GM19372 (cell line): Measurements from ENCODE around the gene CFAP70.
"Not testable (repeated sequence)": the region's sequence is repeated elsewhere in the genome, so short reads cannot be mapped to it uniquely, and the experiment has no call there.

ENCODE experiments used
- ATAC-seq: cut with Tn5 transposase; IDR thresholded peaks from one replicate; pipeline ENCODE4 v1.9.1; 2021; ENCODE audit warnings: mild to moderate bottlenecking, low read depth, moderate library complexity; ENCODE audit not compliant: unreplicated experiment

The CFAP70 gene

DNA sequence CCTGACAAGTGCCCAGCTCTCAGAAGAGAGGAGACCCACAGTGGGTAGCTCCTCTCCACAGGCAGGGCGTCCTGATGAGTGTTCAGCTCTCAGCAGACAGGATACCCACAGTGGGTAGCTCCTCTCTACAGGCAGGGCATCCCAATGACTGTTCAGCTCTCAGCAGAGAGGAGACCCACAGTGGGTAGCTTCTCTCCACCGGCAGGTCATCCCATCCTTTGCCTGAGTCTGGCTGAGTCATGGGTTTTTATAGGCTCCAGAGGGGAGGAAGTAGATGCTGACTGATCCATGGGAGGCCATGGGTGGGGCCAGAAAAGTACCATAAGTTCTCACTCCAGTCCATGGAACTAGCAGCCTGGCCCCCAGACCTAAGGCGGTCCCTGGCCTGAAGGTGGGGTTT lies 18.5 kb downstream of the CFAP70 start:
- ATAC-seq, result no peak

DNA sequence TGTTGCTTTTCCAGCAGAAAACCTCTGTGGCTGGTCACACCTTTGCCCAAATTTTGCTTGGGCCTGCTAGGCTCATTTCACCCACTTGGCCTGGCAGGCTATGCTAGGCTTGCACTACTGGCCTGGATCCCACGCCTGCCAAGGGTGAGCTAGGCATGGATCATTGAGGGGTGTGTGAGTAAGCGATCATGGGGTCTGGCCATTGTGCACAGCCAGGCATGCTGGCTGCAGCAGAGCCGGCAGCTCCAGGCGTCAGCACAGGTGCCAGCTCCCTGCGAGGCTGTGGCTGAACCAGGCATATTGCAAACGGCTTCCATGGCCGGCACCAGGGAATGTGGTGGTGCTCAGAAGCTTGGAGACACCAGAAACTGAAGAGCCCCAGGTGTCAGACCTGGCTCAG lies 19.2 kb downstream of the CFAP70 start:
- no peak for ATAC-seq

DNA sequence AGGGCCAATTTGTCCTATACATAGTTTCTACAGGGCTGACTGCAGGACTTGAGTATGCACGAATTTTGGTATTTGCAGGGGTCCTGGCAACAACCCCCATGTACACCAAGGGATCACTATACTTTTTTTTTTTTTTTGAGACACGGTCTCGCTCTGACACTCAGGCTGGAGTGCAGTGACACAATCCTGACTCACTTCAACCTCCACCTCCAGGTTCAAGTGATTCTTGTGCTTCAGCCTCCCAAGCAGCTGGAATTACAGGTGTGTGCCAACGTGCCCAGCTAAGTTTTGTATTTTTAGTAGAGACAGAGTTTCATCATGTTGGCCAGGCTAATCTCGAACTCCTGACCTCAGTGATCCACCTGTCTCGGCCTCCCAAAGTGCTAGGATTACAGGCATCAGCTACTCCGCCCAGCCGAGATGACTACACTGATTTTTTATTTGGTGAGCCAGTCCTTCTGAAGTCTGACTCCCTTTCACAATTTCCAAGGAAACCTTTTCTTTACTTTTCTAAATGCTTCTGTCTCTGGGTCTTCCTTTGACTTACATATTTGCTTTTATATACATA lies 19.8 kb downstream of the CFAP70 start:
- ATAC-seq, result no peak

DNA sequence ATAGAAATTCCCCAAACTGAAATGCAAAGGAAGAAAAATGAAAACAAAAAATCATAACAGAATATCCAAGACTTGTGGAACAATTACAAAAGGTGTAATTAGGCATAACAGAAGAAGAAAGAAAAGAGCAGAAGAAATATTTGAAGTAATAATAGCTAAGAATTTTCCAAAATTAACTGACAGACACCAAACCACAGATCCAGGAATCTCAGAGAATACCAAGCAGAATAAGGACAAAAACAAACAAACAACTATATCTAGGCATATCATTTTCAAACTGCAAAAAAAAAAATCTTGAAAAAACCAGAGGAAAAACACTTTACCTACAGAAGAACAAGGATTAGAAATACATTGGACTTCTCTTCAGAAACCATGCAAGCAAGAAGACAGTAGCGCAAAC lies 25.5 kb downstream of the CFAP70 start:
- no peak for ATAC-seq

DNA sequence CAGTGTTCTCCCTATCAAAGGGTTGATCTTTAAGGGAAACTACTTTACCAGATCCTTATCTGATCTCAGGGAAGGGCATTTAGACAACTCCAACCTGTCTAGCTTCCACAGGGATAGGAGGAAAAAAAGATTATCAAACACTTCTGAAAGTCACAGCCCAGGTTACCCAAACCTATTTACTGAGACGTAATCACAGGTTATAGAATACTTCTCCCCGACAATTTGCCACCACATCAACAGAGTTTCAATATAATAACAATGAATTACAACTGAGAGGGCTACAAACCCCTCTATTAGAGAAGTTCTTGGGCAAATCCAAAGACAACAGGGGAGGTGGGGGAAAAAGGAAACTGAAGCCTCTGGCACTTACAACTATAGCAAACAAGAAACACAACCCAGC lies 26.3 kb downstream of the CFAP70 start:
- no peak for ATAC-seq

DNA sequence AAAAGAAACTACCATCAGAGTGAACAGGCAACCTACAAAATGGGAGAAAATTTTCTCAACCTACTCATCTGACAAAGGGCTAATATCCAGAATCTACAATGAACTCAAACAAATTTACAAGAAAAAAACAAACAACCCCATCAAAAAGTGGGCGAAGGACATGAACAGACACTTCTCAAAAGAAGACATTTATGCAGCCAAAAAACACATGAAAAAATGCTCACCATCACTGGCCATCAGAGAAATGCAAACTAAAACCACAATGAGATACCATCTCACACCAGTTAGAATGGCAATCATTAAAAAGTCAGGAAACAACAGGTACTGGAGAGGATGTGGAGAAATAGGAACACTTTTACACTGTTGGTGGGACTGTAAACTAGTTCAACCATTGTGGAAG lies 30.1 kb downstream of the CFAP70 start:
- not testable (repeated sequence) for ATAC-seq

DNA sequence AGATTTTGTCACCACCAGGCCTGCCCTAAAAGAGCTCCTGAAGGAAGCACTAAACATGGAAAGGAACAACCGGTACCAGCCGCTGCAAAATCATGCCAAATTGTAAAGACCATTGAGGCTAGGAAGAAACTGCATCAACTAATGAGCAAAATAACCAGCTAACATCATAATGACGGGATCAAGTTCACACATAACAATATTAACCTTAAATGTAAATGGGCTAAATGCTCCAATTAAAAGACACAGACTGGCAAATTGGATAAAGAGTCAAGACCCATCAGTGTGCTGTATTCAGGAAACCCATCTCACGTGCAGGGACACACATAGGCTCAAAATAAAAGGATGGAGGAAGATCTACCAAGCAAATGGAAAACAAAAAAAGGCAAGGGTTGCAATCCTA lies 33.4 kb downstream of the CFAP70 start:
- ATAC-seq, result not testable (repeated sequence)

DNA sequence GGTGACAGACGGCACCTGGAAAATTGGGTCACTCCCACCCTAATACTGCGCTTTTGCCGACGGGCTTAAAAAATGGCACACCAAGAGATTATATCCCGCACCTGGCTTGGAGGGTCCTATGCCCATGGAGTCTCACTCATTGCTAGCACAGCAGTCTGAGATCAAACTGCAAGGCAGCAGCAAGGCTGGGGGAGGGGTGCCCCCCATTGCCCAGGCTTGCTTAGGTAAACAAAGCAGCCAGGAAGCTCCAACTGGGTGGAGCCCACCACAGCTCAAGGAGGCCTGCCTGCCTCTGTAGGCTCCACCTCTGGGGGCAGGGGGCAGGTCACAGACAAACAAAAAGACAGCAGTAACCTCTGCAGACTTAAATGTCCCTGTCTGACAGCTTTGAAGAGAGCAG lies 35.1 kb downstream of the CFAP70 start:
- ATAC-seq, result not testable (repeated sequence)

DNA sequence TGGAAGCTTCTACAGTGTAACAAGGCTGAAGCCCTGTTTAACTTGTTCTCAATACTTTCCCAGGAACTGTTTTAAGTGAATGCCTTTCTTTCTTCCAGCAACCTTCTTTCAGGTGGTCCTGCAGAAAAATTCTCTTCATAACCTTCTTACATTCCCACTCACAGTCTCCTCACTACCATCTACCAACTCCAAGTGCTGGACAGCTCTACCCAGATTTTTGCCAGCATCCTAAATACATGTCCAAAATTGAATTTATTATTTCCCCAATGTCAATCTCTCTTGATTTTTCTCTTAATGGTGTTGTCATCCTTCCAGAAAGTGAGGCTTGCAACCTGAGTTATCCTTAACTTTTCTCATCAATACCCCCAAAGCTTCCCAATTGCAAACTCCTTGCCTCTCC lies 48.2 kb downstream of the CFAP70 start:
- no peak for ATAC-seq

DNA sequence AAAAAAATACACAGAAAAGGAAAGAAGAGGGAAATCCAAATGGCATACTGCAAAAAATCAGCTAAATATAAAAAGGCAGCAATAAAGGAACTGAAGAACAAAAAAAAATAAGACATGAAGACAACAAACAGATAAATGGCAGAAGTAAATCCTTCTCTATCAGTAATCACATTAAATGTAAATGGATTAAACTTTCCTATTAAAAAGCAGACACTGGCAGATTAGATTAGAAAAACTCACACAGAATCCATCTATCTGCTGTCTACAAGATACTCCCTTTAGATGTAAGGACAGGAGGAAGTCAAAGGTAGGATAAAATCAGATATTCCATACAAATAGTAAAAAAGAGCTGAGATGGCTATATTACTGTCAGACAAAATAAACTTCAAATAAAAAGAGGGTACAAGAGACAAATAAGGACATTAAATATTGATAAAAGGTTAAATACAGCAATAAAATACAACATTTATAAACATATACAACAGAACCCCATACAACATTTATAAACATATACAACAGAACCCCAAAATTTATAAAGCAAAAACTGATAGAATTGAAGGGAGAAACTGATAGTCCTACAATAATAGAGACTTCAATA lies 51.4 kb downstream of the CFAP70 start:
- ATAC-seq, result no peak

DNA sequence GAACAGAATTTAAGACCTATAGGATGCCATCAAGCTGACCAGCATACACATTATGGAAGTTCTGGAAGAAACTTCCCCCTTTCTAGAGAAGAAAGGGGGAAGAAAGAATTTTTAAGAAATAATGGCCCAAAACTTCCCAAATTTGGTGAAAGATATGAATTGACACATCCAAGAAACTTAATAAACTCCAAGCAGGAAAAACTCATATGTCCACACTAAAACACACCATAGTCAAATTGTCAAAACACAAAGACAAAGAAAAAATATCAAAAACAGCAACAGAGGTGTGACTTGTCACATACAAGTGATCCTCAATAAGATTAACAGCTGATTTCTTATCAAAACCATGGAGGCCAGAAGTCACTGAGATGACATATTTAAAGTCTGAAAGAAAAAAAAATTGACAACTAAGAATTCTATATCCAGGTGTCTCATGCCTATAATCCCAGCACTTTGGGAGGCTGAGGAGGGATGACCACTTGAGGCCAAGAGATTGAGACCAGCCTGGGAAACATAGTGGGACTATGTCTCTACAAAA lies 52.4 kb downstream of the CFAP70 start:
- no peak for ATAC-seq

DNA sequence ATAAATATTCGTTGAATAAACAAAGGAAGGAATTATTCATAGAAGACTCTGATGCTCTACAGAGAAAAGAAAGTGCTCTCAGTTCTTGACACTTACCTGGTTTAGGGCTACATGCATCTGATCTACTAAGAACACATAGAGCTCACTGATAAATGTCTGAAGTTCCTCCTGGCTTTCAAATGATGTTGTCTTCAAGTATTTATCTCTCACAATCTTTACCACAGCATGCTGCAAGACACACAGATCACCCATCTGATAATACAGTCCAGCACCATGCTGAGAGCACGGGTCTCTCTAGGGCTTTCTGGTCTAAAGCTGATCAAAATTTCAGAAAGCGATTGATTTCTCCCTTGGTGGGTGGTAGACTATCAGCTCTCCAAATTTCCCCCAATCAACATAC lies 61.7 kb downstream of the CFAP70 start:
- ATAC-seq, result no peak

DNA sequence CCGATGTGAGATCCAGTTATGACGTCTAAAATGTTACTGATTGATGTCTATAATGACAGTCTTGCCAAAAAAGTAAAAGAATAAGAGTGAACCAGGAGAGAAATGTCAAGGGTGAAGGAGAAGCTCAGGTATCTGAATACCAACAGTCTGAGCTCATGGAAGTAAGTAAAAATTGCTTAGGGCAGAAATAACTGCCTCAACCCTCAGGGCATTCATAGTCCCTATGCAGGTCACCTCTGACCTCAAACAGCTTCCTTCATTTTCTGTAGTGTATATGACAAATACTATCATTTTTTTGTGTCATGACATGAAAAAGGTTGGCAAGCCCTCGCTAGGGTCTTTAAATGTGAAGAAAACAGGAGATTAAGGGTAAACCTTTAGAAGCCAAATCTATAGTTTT lies 65.2 kb downstream of the CFAP70 start:
- no peak for ATAC-seq

DNA sequence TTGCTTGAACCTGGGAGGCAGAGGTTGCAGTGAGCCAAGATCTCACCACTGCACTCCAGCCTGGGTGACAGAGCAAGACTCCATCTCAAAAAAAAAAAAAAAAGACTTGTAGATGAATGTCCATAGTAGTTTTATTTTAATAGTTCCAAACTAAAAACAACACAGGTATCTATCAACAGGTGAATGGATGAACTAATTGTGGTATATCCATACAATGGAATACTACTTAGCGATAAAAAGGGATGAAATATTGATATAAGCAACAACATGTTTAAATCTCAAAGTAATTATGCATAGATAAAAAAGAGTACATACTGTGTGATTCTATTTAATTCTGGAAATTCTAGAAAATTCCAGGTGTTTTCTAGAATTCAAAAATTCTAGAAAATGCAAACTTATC lies 68.7 kb downstream of the CFAP70 start:
- ATAC-seq, result no peak

DNA sequence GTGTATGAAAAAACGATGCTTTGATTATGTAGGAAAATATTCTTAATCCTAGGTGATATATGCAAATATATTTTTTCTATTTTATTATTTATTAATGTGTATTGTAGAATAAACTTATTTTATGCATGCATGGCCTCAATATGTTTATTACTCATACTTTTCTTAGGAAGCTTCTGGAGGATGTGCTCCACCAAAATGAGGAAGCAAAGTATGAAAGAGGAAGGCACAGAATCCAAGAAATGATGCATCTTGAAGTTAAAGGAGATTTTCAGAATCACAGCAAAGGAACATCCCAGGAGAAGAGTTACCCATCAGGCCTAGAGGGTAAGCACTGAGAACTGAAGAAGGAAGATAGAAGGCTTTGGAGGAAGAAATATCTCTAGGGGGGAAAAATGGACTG lies 71.2 kb downstream of the CFAP70 start:
- ATAC-seq, result no peak

DNA sequence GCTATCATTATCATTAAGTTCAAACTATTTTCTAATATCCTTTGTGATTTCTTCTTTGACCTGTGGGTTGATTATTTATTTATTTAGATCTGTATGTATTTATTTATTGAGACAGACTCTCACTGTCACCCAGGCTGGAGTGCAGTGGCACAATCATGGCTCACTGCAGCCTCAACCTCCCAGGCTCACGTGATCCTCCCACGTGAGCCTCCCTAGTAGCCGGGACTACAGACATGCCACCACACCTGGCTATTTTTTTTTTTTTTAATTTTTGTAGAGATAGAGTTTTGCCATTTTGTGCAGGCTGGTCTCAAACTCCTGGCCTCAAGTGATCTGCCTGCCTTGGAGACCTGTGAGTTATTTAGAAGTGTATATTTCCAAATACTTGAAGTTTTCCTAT lies 77.6 kb downstream of the CFAP70 start:
- ATAC-seq, result no peak

DNA sequence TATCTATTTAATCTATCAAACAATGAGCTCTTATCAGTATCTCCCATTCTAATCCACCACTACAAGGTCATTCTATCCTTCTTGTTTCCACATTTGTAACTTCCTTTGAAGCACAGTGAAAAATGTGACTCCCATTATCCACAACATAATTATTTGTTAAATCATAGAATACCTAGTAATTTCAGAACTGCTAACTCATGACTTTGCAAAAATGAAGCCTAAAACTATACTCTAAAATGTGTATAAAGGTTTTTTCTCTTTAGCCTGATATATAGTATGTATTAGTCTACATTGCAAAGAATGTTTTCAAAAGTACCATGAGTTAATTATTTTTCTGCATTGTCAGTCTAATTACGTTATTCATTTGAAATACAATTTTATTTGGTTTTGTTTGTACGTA lies 94.2 kb downstream of the CFAP70 start:
- no peak for ATAC-seq

DNA sequence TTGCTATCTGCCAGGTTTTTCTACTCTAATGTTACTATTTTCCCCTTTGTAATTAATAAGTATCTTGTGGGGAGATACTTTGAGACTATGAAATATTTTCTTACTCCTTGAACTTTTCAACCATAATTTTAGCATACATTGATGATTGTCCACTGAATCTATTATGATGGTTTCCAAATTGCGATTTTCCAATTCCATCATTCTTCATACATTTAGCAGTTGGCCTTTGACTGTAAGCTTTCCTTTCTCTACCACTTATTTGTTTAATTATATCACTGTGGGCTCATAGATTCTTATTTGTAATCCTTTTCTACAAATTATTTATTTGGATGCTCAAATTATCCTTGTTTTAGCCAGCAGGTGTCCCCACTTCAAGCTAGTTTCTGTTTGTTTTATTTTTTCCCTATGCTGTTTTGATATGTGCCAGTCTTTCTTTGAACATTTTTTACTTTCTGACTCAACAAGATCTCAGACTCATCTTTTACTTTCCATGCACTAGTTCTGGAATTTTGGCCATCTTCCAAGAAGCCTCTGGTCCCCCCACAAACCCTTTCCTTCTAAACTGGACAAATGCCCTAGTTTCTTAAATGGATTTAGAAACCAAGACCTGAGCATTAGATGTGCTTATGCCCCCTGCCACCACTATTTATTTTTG lies 94.8 kb downstream of the CFAP70 start:
- no peak for ATAC-seq

DNA sequence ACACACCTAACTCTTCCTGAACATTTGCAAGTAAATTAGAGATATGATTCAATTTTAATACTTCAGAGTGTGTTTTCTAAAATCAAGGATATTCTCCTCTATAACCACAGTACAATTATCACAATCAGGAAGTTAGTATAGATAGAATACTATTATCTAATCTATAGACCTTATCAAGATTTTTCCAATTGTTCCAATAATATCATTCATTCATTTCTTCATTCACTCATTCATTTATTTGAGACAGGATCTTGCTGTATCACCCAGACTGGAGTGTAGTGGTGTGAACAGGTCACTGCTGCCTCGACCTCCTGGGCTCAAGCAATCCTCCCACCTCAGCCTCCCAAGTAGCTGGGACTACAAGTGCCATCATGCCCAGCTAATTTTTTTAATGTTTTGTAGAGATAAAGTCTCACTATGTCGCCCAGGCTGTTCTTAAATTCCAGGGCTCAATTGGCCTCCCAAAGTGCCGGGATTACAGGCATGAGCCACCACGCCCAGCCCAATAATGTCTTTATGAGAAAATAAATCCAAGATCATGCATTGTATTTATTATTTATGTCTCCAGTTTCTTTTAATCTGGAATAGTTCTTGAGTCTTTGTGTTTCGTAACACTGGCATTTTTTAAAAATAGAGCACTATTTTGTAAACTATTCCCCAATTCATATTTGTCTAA lies 95.6 kb downstream of the CFAP70 start:
- no peak for ATAC-seq

DNA sequence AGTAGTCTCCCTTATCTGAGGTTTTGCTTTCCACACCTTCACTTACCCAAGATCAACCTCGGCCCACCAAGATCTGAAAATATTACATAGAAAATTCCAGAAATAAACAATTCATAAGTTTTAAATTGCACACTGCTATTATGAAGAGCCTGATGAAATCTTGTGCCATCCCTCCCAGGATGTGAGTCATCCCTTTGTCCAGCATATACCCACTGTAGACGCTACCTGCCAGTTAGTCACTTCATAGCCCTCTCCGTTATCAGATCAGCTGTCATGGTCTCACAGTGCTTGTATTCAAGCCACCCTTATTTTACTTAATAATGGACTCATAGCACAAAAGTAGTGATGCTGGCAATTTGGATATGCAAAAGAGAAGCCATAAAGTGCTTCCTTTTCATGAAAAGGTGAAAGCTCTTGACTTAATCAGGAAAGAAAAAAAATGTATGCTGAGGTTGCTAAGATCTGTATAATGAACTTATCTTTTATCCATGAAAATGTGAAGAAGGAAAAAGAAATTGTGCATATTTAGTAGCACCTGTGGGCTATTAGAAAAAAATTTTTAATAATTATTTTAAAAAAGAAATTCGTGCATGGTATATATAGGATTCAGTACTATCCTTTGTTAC lies 96.4 kb downstream of the CFAP70 start:
- ATAC-seq, result no peak

DNA sequence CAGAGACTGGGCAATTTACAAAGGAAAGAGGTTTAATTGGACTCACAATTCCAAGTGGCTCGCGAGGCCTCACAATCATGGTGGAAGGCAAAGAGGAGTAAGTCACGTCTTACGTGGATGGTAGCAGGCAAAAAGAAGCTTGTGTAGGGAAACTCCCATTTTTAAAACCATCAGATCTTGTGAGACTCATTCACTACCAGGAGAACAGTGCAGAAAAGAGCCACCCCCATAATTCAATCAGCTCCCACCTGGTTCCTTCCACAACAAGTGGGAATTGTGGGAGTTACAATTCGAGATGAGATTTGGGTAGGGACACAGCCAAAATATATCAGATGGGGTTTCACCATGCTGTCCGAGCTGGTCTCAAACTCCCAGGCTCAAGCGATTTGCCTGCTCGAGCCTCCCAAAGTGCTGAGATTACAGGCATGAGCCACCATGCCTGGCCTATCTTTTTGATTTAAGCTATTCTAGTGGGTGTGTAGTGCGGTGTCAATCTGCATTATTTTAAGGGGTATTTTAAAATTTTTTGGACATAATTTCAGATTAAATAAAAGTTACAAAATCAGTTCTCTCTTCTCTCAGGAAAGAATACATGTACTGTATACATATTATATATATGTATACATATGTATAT lies 97.2 kb downstream of the CFAP70 start:
- no peak for ATAC-seq
